GM23248 (cell line): ENCODE data around the gene COASY.

Source experiments
- EZH2 ChIP-seq: fragments of 200-600 bp; sonication (generic); IDR thresholded peaks from 2 replicates; pipeline ENCODE4 v1.6.1; 2018; ENCODE audit warnings: antibody characterized with exemption, mild to moderate bottlenecking; ENCODE audit not compliant: insufficient read depth, poor library complexity, severe bottlenecking
- EZH2phosphoT487 ChIP-seq: fragments of 200-600 bp; sonication (generic); IDR thresholded peaks from 2 replicates; pipeline ENCODE4 v1.6.1; 2018; ENCODE audit warnings: antibody characterized with exemption, moderate library complexity, mild to moderate bottlenecking, low read depth; ENCODE audit not compliant: insufficient read depth

DNA sequence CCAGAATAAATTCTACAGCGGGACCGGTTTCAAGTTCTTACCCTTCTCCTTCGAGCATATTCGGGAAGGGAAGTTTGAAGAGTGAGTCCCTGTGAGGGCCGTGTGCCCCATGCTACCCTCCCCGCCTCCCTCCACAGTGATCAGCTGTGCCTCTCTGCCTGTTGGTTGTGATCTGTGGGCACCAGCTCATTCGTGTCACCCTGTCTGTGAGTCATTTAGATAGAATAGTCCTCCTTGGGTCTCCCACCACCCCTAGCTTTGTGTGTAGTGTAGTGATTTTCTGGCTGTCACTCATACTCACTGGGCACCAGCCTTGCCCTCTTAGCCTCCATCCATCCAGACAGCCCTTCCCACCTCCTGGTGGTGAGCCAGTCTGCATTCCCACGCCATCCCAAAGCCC is 40.9 kb upstream of the COASY start:
- TF ChIP-seq EZH2phosphoT487 (no peak), EZH2 (no peak)
